Measurements from ENCODE around the gene CRAT.

GRCh38 chr9:129080298-129080600, 30.3 kb downstream of the CRAT start:
- TF ChIP-seq POLR2A (IDR thresholded peaks at IDR 0.05) (no peak), CTCF (IDR thresholded peaks at IDR 0.05) (no peak)

Data from stomach (tissue), 4 donors.